HG02759 (cell line): ENCODE data around the gene LRRC74A.

Source experiments
- ATAC-seq: cut with Tn5 transposase; IDR thresholded peaks from one replicate; pipeline ENCODE4 v1.9.1; 2021; ENCODE audit warnings: mild to moderate bottlenecking, moderate library complexity; ENCODE audit not compliant: unreplicated experiment

Gene LRRC74A

DNA sequence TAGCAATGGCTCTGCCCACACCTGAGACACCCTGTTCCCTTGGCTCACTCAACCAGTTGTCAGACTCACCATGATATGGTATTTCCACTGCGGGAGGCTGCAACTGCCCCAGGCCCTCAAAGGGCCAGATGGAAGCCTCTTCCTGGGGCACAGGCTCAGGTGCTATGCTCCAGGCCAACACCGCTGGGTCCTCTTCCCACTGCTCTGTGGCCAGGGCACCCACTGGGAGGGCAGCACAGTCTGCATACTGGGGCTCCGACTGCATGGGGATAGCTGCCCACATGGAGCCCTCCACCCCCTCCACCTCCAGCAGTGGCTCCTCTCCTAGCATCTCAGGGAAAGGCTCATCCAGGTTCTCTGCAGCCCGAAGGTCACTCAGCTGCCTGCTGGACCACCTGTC lies 17.2 kb upstream of the LRRC74A start:
- no peak for ATAC-seq

DNA sequence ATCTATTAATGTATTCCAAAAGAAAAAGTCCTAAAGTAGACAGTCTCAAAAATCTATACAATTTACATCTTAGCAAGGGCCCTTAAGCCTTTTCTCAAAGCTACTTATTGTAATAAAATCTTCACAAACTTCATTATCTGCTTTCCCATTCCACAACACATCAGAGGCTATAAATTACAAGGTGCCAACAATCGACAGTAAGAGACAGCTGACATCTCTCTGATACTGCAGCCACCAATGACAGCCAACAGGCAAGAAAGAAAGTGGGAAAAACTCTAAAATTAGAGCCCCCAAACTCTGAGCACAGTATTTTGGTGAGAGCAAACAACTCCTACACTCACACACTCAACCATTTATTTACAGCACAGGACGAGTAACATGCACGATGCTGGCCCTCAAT lies 15.7 kb upstream of the LRRC74A start:
- ATAC-seq = no peak

DNA sequence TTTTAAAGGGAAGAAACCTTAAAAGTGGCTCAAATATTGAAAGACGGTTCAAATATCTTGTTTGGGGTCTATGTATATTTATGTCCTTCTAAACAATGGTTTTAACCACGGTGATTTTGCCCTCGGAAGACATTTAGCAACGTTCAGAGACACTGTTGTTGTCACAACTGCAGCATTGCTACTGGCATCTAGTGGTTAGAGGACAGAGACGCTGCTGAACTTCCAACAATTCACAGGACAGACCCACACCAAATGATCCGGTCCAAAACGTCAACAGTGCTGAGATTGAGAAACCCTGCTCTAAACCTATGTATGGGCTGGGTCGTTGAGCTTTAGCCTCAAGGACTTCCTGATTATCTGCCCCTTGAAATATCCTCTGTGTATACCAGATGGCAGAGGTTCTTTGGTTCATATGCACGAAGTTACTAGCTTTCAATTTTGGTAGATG lies 15.2 kb upstream of the LRRC74A start:
- no peak for ATAC-seq

DNA sequence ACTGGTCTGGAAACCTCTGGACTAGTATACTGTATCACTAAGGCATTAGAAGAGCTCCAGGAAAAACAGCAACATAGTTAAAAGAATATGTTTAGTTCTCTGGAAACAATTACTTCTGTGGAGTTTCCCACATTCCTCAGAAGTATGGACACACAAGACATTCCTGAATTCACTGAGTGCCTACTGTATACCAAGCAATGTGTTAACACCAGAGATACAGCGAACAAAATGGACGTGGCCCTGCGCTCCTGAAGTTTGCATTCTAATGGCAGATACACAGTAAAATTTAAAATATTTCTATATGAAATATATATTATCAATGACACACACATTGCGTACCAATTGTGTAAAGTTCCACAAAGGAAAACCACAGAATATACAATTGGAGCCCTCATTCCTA lies 14.6 kb upstream of the LRRC74A start:
- no peak for ATAC-seq

DNA sequence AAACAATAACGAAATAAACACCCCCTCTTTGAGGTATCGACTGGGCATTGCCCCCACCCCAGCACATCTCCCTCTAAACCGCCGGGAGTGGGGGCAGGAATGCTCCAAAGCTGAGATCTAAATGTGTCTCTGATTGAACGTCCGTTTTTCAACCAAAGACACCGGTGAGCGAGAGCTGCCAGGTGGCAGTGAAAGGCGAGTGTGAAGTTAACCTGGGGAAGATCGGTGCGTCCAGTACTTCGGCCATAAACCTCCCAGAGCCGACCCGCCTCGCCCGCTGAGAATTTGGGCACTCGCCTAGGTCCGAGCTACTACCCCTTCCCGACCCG lies 14.2 kb upstream of the LRRC74A start:
- no peak for ATAC-seq

DNA sequence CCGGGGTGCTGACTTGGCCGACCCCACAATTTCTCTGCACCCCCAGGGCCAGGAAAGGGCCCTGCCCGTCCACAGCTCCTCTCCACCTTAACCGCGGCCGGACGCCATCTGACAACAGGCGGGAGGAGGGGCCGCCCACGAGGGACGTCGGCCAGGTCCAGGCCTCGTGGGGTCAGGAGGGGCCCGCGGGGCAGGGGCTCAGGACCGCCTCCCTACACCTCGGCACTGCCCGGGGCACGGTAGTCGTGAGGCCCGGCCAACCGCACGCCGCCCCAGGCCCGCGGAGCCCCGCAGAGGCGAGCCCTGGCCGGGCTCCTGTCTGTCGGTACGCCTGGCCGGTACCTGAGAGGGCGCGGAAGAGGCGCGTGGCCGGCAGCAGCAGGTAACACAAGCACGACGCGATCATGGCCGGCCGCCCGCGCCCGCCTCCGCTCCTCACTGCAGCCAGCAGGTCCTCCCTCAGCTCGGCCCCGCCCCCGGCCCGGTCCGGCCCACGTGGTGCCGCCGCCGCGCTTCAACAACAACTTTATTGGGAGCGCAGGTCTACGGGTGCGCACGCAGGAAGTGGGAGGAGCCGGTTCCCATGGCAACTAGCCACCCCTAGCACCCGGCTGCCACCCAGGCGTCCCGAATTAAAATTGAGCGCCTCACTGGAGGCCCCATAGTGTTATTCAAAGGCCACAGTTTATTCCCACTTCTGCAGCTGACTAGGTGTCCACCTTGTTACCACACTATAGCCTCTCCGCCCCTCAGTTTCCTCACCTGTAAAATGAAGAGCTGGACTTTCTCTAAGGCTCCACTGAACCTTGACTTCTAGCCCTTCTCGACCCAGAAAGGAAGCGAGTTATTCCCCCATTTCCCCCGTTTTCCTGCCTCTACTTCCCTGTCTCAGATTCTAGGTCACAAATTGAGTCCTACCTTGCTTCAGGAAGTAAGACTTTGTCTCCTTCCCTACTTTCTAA lies 13.5 kb upstream of the LRRC74A start, which contains the start of gene ANGEL1:
Gene ANGEL1, minus strand, starts transcription at position 461 of the 962 bp plus-strand sequence. Its CDS starts 55 bp downstream, at position 406.
- peak; percentile 89 for ATAC-seq

DNA sequence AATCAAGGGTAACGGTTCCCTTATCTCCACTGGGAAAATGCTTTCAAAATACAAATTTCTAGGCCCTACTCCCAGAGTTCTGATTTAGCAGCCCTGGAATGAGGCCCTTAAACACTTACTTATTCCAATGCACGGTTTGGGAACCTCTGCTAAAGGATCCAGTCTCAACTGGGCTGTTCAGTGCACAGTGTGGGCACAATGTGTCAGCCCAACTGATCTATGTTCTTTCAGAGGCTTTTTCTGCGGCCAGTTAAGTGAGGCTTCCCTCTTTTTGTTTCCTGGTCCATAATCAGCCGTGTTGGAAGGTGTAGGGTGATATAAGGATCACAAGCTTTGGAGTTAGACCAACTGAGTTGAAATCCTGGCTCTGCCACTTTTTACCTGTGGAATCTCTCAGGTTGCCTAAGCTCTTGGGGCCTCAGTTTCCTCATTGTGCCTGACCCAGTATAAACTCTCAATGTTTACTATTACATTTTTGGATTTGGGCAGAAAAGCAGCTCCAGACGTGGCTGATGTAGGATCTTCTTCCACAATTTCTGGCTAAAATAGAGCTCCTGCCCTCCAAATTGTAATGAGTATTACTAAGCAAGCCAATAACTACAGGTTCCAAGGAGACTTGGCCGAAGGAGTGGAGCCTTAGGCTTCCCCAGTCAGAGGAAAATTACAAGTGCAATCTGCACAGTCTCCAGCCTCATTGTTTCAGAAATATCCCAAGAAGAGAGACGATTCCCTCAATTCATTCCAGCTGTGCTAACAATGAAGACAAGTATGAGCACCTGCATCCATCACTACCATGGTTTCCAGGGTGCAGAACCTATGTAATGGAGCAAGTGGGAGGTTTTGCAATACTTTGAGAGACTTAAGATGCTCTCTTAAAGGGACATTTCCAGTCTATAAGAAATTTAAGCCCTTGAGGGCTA lies 11.2 kb upstream of the LRRC74A start:
- no peak for ATAC-seq

DNA sequence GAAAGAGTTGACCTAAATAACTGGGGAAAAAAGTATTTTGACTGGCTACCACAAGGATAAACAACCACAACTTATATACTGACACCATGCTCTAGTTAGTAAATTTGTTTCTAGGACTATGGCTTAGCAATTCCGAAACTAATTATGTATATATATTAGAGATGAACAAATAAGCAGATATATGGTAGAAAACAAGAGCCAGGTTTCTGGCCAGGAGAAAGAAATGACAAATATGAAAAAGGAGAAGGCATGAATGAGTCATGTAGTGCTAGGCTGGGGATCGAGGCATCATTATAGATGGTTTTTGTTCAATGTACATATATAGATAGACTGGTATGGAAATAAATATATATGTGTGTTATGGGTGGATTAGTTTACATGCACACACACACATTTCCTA lies 5.5 kb upstream of the LRRC74A start:
- no peak for ATAC-seq

DNA sequence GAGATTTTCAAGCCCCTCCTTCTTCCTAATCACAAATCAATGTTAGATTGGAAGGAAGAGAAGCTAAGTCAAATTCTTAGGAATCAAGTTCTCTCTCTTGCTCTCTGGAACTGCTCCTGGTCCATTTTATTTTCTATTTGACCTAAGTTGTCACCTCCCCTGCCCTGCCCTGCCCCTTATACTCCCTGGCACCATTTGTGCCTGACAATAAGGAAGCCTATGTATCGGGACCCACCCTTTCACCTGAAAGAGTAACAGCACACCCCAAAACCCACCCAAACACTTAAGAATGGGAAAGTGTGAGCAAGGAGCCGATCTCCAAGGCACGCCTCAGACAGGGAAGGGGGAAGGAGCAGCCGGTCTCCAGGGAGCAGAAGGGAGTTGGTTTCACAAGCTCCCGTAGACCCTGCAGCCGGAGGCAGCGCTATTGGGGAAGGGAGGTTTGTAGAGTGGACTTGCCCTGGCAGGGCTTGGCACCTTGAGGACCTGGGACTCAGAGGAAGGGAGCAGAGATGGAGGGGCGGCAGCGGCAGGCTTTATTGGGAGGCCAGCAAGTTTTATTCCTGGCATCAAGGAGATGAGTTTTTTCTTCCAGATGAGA lies 1.6 kb downstream of the LRRC74A start:
- ATAC-seq = no peak

DNA sequence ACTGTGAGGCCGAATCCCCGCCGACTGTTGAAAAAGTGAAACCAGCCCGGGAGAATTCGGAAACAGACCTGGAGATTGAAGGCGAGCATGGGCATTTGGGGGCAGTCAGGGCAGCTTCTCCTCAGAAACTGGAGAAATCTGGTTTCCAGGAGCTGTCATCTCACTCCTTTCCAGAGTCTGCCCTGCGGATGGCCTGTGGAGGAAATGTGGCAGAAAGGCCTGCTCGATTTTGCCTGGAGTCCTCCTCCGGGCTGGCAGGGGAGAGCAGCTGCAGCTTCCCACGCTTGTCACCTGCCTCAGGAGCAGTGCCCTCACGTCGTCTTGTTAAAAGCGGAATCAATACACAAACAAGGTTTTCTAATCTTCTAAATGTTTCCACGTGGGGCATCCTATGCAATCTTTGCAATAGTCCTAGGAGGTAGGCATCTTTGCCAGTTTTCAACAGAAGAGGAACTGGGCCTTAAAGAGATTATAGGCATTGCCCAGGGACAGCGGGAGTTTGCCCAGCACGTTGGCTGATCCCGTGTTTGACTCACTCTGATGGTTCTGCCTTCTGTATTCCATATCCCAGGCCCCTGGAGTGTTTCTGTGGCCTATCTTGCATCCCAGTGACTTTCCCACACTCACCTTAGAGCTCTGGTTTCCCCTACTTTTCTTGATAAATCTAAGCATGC lies 2.3 kb downstream of the LRRC74A start:
- ATAC-seq = no peak

DNA sequence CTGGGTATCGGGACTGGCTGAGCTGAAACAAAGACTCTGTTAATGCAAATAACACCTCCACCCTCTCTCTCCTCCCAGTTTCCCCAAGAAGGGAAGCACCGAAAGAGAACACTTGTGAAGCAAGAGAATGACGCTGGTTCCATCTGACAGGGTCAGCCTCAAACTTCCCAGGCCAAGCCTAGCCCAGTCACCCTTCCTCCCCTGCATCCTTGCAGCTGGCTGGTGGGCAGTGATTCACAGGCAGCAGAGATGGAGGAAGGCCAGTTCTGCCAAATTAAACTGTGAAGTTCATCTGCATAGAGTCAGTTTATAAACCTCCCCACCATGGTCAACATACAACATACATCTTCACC lies 2.8 kb downstream of the LRRC74A start:
- no peak for ATAC-seq

DNA sequence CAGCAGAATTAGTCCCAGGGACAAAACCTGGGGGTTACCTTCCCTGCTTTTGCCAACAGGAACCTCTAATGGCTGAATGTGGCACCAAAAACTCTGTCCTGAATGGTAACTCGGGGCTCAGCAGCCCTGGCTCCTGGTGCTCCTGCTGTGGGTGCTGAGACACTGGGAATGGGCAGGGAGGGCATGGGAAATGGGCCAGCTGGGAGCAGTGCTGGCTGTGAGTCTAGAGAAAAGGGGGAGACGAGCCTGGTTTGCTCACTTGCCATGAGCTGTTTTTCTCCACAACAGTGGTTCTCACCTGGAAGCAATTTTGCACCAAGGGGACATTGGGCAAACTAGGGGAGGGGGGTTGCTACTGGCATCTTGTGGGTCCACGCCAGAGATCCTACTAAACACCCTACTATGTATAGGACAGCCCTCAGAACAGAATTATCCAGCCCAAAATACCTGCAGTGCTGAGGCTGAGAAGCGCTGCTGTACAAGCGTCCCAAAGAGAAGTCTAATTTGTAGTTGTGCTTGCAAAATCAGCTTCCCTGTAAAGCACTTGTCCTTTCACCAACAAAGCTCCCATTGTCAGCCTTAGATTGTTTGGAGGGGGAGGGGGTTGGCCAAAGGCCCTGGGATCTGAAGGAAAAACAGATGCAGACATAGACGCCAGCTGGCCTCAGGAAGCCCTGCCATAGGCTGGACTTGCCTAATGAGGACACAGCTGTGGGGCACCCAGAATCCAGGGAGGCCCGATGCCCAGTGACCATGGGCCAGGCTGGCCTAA lies 3.6 kb downstream of the LRRC74A start:
- no peak for ATAC-seq

DNA sequence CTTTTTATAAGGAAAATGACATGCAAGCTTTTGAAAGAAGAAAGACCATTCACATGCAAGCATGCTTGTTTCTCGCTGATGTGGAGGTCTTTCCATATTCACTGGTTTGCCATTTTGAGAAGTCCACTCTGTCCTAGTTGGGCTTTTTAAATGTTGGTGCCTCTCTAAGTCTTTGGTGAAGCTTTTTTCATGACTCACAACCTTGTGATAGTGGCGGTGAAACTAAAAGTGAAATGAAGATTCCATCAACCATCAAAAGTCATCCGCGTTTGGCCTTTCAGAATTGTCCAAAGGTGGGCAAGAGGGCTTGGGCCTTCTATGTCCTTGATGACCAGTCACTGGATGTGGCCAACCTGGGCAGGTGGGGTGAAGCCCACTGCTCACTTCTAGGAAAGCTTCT lies 4.3 kb downstream of the LRRC74A start:
- ATAC-seq = no peak

DNA sequence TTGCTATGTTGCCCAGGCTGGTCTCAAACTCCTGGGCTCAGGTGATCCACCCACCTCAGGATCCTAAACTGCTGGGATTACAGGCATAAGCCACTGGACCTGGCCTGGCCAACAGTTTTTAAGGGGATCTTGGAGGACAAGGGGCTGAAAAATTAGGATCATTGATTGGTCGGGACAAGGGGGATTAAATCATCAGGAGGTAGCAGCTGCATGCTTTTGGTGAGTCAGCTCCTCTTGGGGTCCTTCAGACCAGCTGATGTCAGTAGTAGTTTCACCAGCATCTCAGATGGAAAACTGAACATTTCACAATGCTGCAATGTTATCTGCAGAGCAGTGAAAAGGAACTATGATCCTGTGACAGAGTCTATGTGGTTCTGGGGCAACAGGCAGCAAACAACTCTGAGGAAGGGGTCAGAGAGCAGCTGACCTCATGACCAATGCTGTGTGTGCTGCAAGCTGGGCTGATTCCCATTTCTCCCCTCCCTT lies 6.3 kb downstream of the LRRC74A start:
- no peak for ATAC-seq

DNA sequence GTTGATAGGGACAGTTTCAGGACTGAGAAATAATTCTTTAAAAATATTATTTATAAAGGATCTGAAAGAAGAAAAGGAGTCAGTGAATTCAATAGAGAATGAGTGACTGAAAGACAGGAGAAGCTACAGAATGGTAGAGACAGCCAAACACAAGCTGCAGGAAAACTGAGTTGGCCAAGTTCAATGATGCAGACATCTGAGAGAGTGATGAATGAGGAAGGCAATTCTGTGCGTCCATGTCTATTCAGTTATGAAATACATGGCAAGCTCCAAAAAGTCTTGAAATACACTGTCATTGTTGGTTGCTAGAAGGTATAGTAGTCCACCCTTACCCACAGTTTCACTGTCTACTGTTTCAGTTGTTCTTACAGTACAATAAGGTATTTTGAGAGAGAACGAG lies 6.8 kb downstream of the LRRC74A start:
- ATAC-seq = no peak

DNA sequence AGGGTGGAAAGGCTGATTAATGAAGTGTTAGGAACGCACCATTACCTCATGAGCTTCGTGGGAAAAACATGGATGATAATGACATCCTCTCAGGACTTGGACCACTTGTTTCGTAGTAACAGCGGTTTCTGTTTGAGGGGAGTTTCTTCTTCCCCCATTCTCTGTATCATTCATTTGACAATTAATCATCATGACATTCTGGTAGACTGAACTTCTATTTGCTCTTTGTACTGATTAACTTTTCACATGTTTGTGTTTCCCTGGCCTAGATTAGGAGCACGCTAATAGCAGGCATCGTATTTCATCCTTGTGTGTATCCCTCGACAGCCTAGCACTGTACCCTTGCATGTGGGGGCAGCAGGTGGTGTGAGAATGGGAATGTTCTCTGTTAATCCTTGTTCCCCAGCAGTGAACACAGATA lies 8.0 kb downstream of the LRRC74A start:
- no peak for ATAC-seq

DNA sequence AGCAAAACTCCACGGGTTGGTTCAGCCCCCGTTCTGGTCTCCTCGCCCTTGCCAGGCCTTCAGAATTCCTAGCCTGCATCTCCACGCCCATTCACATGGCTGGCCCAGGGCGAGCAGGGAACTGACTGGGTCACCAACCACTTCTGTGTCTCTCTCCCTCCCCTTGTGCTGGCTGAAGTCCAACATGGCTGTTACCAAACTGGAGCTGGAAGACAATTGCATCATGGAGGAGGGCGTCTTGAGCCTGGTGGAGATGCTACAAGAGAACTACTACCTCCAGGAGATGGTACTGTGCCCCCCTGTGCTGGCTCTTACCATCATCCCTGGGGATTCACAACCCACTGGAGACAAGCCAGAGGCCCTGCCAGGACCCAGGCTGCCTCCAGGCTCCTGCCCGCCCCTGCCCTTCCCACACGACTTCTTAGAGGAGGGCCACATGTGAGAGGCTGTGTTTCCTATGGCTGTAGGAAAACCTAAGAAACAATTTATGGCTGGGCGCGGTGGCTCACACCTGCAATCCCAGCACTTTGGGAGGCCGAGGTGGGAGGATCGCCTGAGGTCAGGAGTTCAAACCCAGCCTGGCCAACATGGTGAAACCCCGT lies 9.9 kb downstream of the LRRC74A start:
- ATAC-seq = no peak

DNA sequence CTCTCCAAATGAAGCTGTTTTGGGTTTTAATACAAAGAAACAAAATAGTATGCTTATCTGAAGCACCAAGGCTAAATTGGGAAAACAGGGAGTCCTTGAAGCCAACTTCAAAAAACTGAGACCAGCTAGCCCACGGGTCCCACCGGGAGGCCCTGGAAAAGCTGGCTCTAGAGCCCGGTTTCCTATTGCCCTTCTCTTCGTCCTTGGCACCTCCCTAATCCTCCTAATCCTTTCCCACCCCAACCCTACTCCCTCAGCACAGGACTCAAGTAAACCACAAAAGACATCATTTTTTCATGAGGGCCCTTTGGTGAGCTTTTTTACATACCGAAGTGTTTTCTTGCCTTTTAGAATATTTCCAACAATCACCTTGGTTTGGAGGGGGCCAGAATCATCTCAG lies 11.3 kb downstream of the LRRC74A start:
- no peak for ATAC-seq

DNA sequence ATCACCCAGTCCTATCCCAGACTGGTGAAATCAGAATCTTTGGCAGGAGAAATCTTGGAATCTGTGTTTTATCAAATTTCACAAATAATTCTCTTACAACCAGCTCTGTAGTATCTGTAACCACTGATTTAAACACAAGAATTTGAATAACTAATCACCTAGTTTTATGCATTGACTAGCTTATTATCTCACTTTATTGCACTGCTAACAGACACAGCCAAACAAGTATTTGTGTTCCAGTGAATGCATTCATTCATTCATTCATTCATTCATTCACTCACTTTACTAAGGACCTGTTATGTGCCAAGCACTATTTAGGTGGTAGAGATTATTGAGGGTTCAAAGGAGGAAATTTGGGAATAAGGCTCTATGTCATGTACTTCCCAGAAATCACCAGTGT lies 16.2 kb downstream of the LRRC74A start:
- no peak for ATAC-seq
